Activated CD4-positive, alpha-beta T cell treated with anti-CD3 and anti-CD28 coated beads, Interleukin-2, amount 10 ng/mL, durations not matched to agents 24 days and 14 days (primary cell): ENCODE measurements around the gene INCA1. TPM values are rescaled to one million over a fixed set of nuclear protein-coding genes. Genes with fewer than 3 reads are reported as not detected.

ENCODE experiments used
- DNase-seq: peaks from one replicate; pipeline ENCODE4 v3.0.0; 2022
- H3K27ac Mint-ChIP-seq: one replicate; pipeline ENCODE4 v1.8.0; 2022; ENCODE audit warnings: mild to moderate bottlenecking, mixed read lengths
- H3K27me3 Mint-ChIP-seq: one replicate; pipeline ENCODE4 v1.8.0; 2022; ENCODE audit warnings: mixed read lengths
- H3K36me3 Mint-ChIP-seq: one replicate; pipeline ENCODE4 v1.8.0; 2022; ENCODE audit warnings: low read depth, mild to moderate bottlenecking, mixed read lengths
- H3K4me1 Mint-ChIP-seq: one replicate; pipeline ENCODE4 v1.8.0; 2021; ENCODE audit warnings: mixed read lengths
- H3K4me3 Mint-ChIP-seq: one replicate; pipeline ENCODE4 v1.8.0; 2022; ENCODE audit warnings: mild to moderate bottlenecking, moderate library complexity, mixed read lengths
- H3K9me3 Mint-ChIP-seq: one replicate; pipeline ENCODE4 v1.8.0; 2021; ENCODE audit warnings: mixed read lengths
- intact Hi-C: fragments of 100-400 bp; cut with micrococcal nuclease; formaldehyde crosslinking; loops from one replicate; pipeline ENCODE4 v1.15.1; 2023
- total RNA-seq: library from RNA; stranded (reverse); gene quantifications from 2 replicates; pipeline ENCODE4 v1.2.3, GENCODE V29; 2022

Gene INCA1
- total RNA-seq, 1 donor from 2014 or later: 0.56 TPM

GRCh38 chr17:4956493-4957061, 40.7 kb downstream of the INCA1 start:
- Mint-ChIP-seq H3K27me3 (no peaks in the 10 kb centered on the region), H3K4me1 (peaks cover 9% of the 10 kb centered on the region), H3K4me3 (no peak overlapping the region), H3K9me3 (no peaks in the 10 kb centered on the region), H3K36me3 (peaks cover 28% of the 10 kb centered on the region), H3K27ac (no peak overlapping the region)
- peak; percentile 84 for DNase-seq
- intact Hi-C loops: no loop called here

- peaks cover 23% of the 10 kb centered on the region for H3K36me3 Mint-ChIP-seq
Measured at GRCh38 chr17:4955091-4955490, 42.2 kb downstream of the INCA1 start.

GRCh38 chr17:4953451-4953961, 43.8 kb downstream of the INCA1 start:
- Mint-ChIP-seq H3K27ac (no peak overlapping the region), H3K36me3 (peaks cover 19% of the 10 kb centered on the region), H3K27me3 (no peaks in the 10 kb centered on the region), H3K9me3 (no peaks in the 10 kb centered on the region), H3K4me1 (peaks cover 24% of the 10 kb centered on the region), H3K4me3 (no peak overlapping the region)
- intact Hi-C loops: no loop called here
- no peak for DNase-seq

More at GRCh38 chr17:4955091-4955490, 42.2 kb downstream of the INCA1 start:
- intact Hi-C loops: no loop called here
- Mint-ChIP-seq H3K4me1 (peaks cover 23% of the 10 kb centered on the region), H3K4me3 (no peak overlapping the region), H3K9me3 (no peaks in the 10 kb centered on the region), H3K27me3 (no peaks in the 10 kb centered on the region), H3K27ac (no peak overlapping the region)
- no peak for DNase-seq

GRCh38 chr17:4951486-4951885, 45.8 kb downstream of the INCA1 start:
- peak overlapping the region; percentile 95 for H3K4me3 Mint-ChIP-seq
- peaks cover 22% of the 10 kb centered on the region for H3K36me3 Mint-ChIP-seq
- peaks cover 26% of the 10 kb centered on the region for H3K4me1 Mint-ChIP-seq
- intact Hi-C loops: no loop called here
- DNase-seq: no peak
- H3K27me3 Mint-ChIP-seq: no peaks in the 10 kb centered on the region
- H3K9me3 Mint-ChIP-seq: no peaks in the 10 kb centered on the region
- peak overlapping the region; percentile 95 for H3K27ac Mint-ChIP-seq

- Mint-ChIP-seq H3K27me3 (no peaks in the 10 kb centered on the region), H3K9me3 (no peaks in the 10 kb centered on the region), H3K4me3 (peak within 1 kb of the TSS; percentile 95), H3K27ac (peak within 1 kb of the TSS; percentile 95), H3K36me3 (peaks cover 24% of the 10 kb centered on the region), H3K4me1 (peaks cover 27% of the 10 kb centered on the region)
- intact Hi-C loops: no loop called here
- no peak for DNase-seq
Measured at GRCh38 chr17:4950746-4951204, 46.5 kb downstream of the INCA1 start, which contains the start of gene ENO3. Gene ENO3, plus strand, starts transcription at chr17:4951119. Its CDS starts 711 bp downstream, at chr17:4951830.

GRCh38 chr17:4950075-4950745, 47.1 kb downstream of the INCA1 start:
- H3K36me3 Mint-ChIP-seq: peaks cover 29% of the 10 kb centered on the region
- peak overlapping the region; percentile 95 for H3K27ac Mint-ChIP-seq
- no peaks in the 10 kb centered on the region for H3K9me3 Mint-ChIP-seq
- H3K4me3 Mint-ChIP-seq: peak overlapping the region; percentile 95
- DNase-seq: no peak
- H3K4me1 Mint-ChIP-seq: peaks cover 32% of the 10 kb centered on the region
- intact Hi-C loops: no loop called here
- no peaks in the 10 kb centered on the region for H3K27me3 Mint-ChIP-seq

- Mint-ChIP-seq H3K36me3 (peaks cover 36% of the 10 kb centered on the region), H3K27ac (peak overlapping the region; percentile 99), H3K9me3 (no peaks in the 10 kb centered on the region), H3K4me3 (peak overlapping the region; percentile 95), H3K4me1 (peaks cover 40% of the 10 kb centered on the region), H3K27me3 (no peaks in the 10 kb centered on the region)
- intact Hi-C loops: loop anchor here (2.0 to 10.0 kb wide), 3 partner anchors 38 to 585 kb away; partner anchors contain the start of genes CAMTA2, INCA1, KIF1C and UBE2G1
- DNase-seq: peak; percentile 93
Measured at GRCh38 chr17:4949321-4950074, 47.8 kb downstream of the INCA1 start.

- peak overlapping the region; percentile 99 for H3K27ac Mint-ChIP-seq
- no peaks in the 10 kb centered on the region for H3K27me3 Mint-ChIP-seq
- H3K4me3 Mint-ChIP-seq: peak overlapping the region; percentile 95
- no peaks in the 10 kb centered on the region for H3K9me3 Mint-ChIP-seq
- H3K4me1 Mint-ChIP-seq: peaks cover 44% of the 10 kb centered on the region
- peak; percentile 94 for DNase-seq
- intact Hi-C loops: loop anchor here (1.0 to 10.0 kb wide), 5 partner anchors 9 to 584 kb away; partner anchors contain the start of genes CAMTA2, INCA1, KIF1C and RNF167
- peaks cover 40% of the 10 kb centered on the region for H3K36me3 Mint-ChIP-seq
Measured at GRCh38 chr17:4948931-4949320, 48.4 kb downstream of the INCA1 start.

GRCh38 chr17:4948166-4948930, 49.0 kb downstream of the INCA1 start, which contains the start of gene PFN1:
Gene PFN1, minus strand, starts transcription at chr17:4948530. Its CDS starts 136 bp downstream, at chr17:4948394.
- intact Hi-C loops: loop anchor here (1.0 to 10.0 kb wide), 5 partner anchors 8 to 584 kb away; partner anchors contain the start of genes CAMTA2, INCA1, KIF1C and RNF167
- H3K27me3 Mint-ChIP-seq: no peaks in the 10 kb centered on the region

GRCh38 chr17:4947411-4948165, 49.7 kb downstream of the INCA1 start:
- intact Hi-C loops: loop anchor here (1.0 to 10.0 kb wide), 5 partner anchors 7 to 583 kb away; partner anchors contain the start of genes CAMTA2, INCA1, KIF1C and RNF167
- peak overlapping the region; percentile 99 for H3K27ac Mint-ChIP-seq
- peaks cover 49% of the 10 kb centered on the region for H3K36me3 Mint-ChIP-seq
- H3K4me1 Mint-ChIP-seq: peaks cover 53% of the 10 kb centered on the region
- peak; percentile 93 for DNase-seq
- no peaks in the 10 kb centered on the region for H3K27me3 Mint-ChIP-seq
- H3K9me3 Mint-ChIP-seq: no peaks in the 10 kb centered on the region
- H3K4me3 Mint-ChIP-seq: peak overlapping the region; percentile 95

More at GRCh38 chr17:4948166-4948930, 49.0 kb downstream of the INCA1 start, which contains the start of gene PFN1:
- H3K4me1 Mint-ChIP-seq: peaks cover 46% of the 10 kb centered on the region
- peak within 1 kb of the TSS; percentile 95 for H3K4me3 Mint-ChIP-seq
- peaks cover 42% of the 10 kb centered on the region for H3K36me3 Mint-ChIP-seq
- H3K27ac Mint-ChIP-seq: peak within 1 kb of the TSS; percentile 99
- peak; percentile 95 for DNase-seq
- H3K9me3 Mint-ChIP-seq: no peaks in the 10 kb centered on the region

GRCh38 chr17:4947010-4947410, 50.3 kb downstream of the INCA1 start:
- Mint-ChIP-seq H3K4me1 (peaks cover 58% of the 10 kb centered on the region), H3K27me3 (no peaks in the 10 kb centered on the region), H3K9me3 (no peaks in the 10 kb centered on the region), H3K27ac (peak overlapping the region; percentile 95), H3K4me3 (peak overlapping the region; percentile 95), H3K36me3 (peaks cover 55% of the 10 kb centered on the region)
- intact Hi-C loops: loop anchor here (5.0 to 10.0 kb wide), 2 partner anchors 40 to 582 kb away; partner anchors contain the start of genes CAMTA2 and UBE2G1
- DNase-seq: no peak

- H3K4me3 Mint-ChIP-seq: peak overlapping the region; percentile 95
- DNase-seq: peak; percentile 71
- H3K27ac Mint-ChIP-seq: peak overlapping the region; percentile 95
- intact Hi-C loops: loop anchor here (5.0 to 10.0 kb wide), 2 partner anchors 41 to 582 kb away; partner anchors contain the start of genes CAMTA2 and UBE2G1
- no peaks in the 10 kb centered on the region for H3K27me3 Mint-ChIP-seq
- peaks cover 59% of the 10 kb centered on the region for H3K4me1 Mint-ChIP-seq
- H3K36me3 Mint-ChIP-seq: peaks cover 61% of the 10 kb centered on the region
- no peaks in the 10 kb centered on the region for H3K9me3 Mint-ChIP-seq
Measured at GRCh38 chr17:4946312-4946976, 50.9 kb downstream of the INCA1 start.
